Upper lobe of left lung (tissue), 4 donors: ENCODE measurements around the gene KLK15.

Source experiments
- CTCF ChIP-seq, 6 experiments: fragments of 450-650 bp in 4 of 6; fragments of 200-600 bp in 2 of 6; sonication (generic) in 2 of 6; IDR thresholded peaks; one replicate each; pipeline ENCODE4 v1.5.1; 2016 to 2019; ENCODE audit warnings: antibody characterized with exemption in 6 of 6
- EP300 ChIP-seq, 4 donors: sonication (generic); formaldehyde crosslinking; IDR thresholded peaks; one replicate each; pipeline ENCODE4 v1.5.1; 2017; ENCODE audit warnings: antibody characterized with exemption in 4 of 4, control low read depth in 2 of 4
- POLR2A ChIP-seq, 4 donors: fragments of 450-650 bp; IDR thresholded peaks; one replicate each; pipeline ENCODE4 v1.5.1; 2016 to 2017; ENCODE audit warnings: antibody characterized with exemption in 4 of 4, mild to moderate bottlenecking in 2 of 4
- POLR2AphosphoS5 ChIP-seq, 2 donors: sonication (generic); formaldehyde crosslinking; IDR thresholded peaks; one replicate each; pipeline ENCODE4 v1.5.1; 2017; ENCODE audit warnings: antibody characterized with exemption in 2 of 2

- TF ChIP-seq CTCF (IDR thresholded peaks at IDR 0.05), result no peak
- TF ChIP-seq POLR2AphosphoS5 (IDR thresholded peaks at IDR 0.05), result no peak
- no peak for TF ChIP-seq POLR2A (IDR thresholded peaks at IDR 0.05)
- TF ChIP-seq EP300 (IDR thresholded peaks at IDR 0.05), result no peak
Observed at GRCh38 chr19:50801107-50801506, 32.3 kb downstream of the KLK15 start.
